Measurements from ENCODE around the gene ZDHHC21.

DNA sequence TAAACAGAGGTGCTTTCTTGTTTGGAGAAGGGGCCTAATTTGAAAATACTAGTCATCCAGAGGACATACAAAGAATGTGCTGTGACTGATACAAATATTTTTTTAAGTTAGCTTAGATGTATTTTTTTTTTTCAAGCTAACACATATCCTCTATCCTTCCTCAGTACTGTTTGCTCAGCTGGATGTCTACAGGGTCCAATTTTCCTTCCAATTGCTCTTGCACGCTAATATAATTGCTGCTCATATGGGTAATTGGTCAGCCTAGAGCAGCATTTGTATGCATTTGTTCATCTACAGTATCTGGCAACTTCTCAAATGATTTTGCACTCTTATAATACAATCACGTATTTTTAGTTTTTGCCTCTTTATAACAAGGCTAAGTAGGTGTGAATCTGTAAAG is 84.7 kb downstream of the ZDHHC21 start:
- TF ChIP-seq RAD21 (conservative IDR thresholded peaks at IDR 0.05 in 1 of 2, IDR thresholded peaks at IDR 0.05 in 1 of 2) (no peak), ESRRA (IDR thresholded peaks at IDR 0.05; ENCODE audit: borderline replicate concordance, low read length) (no peak), NR3C1 (IDR thresholded peaks at IDR 0.05) (no peak), POLR2A (IDR thresholded peaks at IDR 0.05; ENCODE audit: low read length) (no peak), RARB (CRISPR knock-in tag; IDR thresholded peaks at IDR 0.05) (no peak), SMC3 (IDR thresholded peaks at IDR 0.05) (no peak), MYC (IDR thresholded peaks at IDR 0.05; ENCODE audit: borderline replicate concordance, low read length) (no peak), GATA3 (IDR thresholded peaks at IDR 0.05; ENCODE audit: borderline replicate concordance) (no peak), KDM5A (IDR thresholded peaks at IDR 0.05) (no peak), CEBPB (IDR thresholded peaks at IDR 0.05) (no peak), EHMT2 (IDR thresholded peaks at IDR 0.05; ENCODE audit: low read depth) (no peak)
- TF ChIP-seq, protein P1, sequence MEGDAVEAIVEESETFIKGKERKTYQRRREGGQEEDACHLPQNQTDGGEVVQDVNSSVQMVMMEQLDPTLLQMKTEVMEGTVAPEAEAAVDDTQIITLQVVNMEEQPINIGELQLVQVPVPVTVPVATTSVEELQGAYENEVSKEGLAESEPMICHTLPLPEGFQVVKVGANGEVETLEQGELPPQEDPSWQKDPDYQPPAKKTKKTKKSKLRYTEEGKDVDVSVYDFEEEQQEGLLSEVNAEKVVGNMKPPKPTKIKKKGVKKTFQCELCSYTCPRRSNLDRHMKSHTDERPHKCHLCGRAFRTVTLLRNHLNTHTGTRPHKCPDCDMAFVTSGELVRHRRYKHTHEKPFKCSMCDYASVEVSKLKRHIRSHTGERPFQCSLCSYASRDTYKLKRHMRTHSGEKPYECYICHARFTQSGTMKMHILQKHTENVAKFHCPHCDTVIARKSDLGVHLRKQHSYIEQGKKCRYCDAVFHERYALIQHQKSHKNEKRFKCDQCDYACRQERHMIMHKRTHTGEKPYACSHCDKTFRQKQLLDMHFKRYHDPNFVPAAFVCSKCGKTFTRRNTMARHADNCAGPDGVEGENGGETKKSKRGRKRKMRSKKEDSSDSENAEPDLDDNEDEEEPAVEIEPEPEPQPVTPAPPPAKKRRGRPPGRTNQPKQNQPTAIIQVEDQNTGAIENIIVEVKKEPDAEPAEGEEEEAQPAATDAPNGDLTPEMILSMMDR (IDR thresholded peaks at IDR 0.05): no peak
- TF ChIP-seq, protein P2, sequence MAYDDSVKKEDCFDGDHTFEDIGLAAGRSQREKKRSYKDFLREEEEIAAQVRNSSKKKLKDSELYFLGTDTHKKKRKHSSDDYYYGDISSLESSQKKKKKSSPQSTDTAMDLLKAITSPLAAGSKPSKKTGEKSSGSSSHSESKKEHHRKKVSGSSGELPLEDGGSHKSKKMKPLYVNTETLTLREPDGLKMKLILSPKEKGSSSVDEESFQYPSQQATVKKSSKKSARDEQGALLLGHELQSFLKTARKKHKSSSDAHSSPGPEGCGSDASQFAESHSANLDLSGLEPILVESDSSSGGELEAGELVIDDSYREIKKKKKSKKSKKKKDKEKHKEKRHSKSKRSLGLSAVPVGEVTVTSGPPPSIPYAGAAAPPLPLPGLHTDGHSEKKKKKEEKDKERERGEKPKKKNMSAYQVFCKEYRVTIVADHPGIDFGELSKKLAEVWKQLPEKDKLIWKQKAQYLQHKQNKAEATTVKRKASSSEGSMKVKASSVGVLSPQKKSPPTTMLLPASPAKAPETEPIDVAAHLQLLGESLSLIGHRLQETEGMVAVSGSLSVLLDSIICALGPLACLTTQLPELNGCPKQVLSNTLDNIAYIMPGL (CRISPR knock-in tag; IDR thresholded peaks at IDR 0.05; ENCODE audit: borderline replicate concordance): no peak
- TF ChIP-seq, protein P3, sequence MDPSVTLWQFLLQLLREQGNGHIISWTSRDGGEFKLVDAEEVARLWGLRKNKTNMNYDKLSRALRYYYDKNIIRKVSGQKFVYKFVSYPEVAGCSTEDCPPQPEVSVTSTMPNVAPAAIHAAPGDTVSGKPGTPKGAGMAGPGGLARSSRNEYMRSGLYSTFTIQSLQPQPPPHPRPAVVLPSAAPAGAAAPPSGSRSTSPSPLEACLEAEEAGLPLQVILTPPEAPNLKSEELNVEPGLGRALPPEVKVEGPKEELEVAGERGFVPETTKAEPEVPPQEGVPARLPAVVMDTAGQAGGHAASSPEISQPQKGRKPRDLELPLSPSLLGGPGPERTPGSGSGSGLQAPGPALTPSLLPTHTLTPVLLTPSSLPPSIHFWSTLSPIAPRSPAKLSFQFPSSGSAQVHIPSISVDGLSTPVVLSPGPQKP (IDR thresholded peaks at IDR 0.05; ENCODE audit: low read depth, low read length): no peak

All from A549 (cell line).